Stimulated activated naive B cell treated with anti-CD40 and anti-IgM and Interleukin-4, amounts not matched to agents 10 μg/mL and 1 μg/mL and 100 μg/mL, for 72 hours (primary cell): ENCODE measurements around the gene SLC17A4.
"Not testable (repeated sequence)": the region's sequence is repeated elsewhere in the genome, so short reads cannot be mapped to it uniquely, and the experiment has no call there.

Experiments used
- ATAC-seq, 2 donors: fragments of 150-1000 bp; cut with Tn5 transposase; replicated peaks; 2 replicates each; pipeline ENCODE4 v1.10.0; 2021; ENCODE audit warnings: moderate library complexity in 1 of 2
- DNase-seq: peaks from one replicate; pipeline ENCODE4 v3.0.0; 2021
- H3K27ac Mint-ChIP-seq: one replicate; pipeline ENCODE4 v1.8.0; 2022; ENCODE audit warnings: mild to moderate bottlenecking, mixed read lengths
- H3K27me3 Mint-ChIP-seq, 2 donors: one replicate each; pipeline ENCODE4 v1.8.0; 2022; ENCODE audit warnings: mixed read lengths in 2 of 2
- H3K36me3 Mint-ChIP-seq, 2 donors: one replicate each; pipeline ENCODE4 v1.8.0; 2022; ENCODE audit warnings: mixed read lengths in 2 of 2, mild to moderate bottlenecking in 1 of 2
- H3K4me1 Mint-ChIP-seq, 2 donors: one replicate each; pipeline ENCODE4 v1.8.0; 2022; ENCODE audit warnings: mixed read lengths in 2 of 2, mild to moderate bottlenecking in 1 of 2
- H3K4me3 Mint-ChIP-seq, 2 donors: one replicate each; pipeline ENCODE4 v1.8.0; 2022; ENCODE audit warnings: mild to moderate bottlenecking in 2 of 2, mixed read lengths in 2 of 2, moderate library complexity in 1 of 2
- H3K9me3 Mint-ChIP-seq, 2 donors: one replicate each; pipeline ENCODE4 v1.8.0; 2022; ENCODE audit warnings: mixed read lengths in 2 of 2, mild to moderate bottlenecking in 1 of 2

The SLC17A4 gene

GRCh38 chr6:25735261-25735660 is 19.3 kb upstream of the SLC17A4 start:
- Mint-ChIP-seq H3K36me3 (no peaks in the 10 kb centered on the region), H3K27me3 (peaks cover 24 to 51% of the 10 kb centered on the region in 2 donors), H3K4me1 (no peaks in the 10 kb centered on the region), H3K27ac (no peak overlapping the region), H3K4me3 (no peak overlapping the region), H3K9me3 (peaks cover 11 to 12% of the 10 kb centered on the region in 2 donors)
- ATAC-seq: no peak
- DNase-seq: no peak

DNA sequence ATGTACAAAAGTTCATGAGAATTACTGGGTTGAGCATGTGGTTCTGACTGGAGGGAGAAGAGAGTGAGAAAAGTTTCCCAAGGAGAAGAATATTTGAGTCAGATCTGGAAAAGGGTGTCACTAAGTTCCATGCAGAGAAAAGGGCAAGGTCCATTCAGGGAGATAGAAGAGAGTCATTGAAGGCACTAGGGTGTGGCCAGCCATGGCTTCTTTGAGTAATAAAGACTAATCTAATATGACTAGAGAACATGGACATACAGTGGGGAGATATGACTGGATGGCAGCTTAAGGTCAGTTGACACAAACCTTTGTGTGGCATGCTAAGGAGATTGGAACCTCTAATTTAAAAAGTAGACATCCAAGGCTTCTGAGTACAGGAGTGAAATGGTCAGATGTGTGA is 10.7 kb upstream of the SLC17A4 start:
- no peak for DNase-seq
- H3K36me3 Mint-ChIP-seq: no peaks in the 10 kb centered on the region
- peaks cover 0 to 8% of the 10 kb centered on the region in 2 donors for H3K4me1 Mint-ChIP-seq
- H3K9me3 Mint-ChIP-seq: peaks cover 0 to 2% of the 10 kb centered on the region in 2 donors
- peak; percentile 72 to 91 for ATAC-seq
- no peak overlapping the region for H3K27ac Mint-ChIP-seq
- no peaks in the 10 kb centered on the region for H3K27me3 Mint-ChIP-seq
- no peak overlapping the region for H3K4me3 Mint-ChIP-seq

GRCh38 chr6:25745836-25746235 is 8.7 kb upstream of the SLC17A4 start:
- DNase-seq (no peak), ATAC-seq (no peak)
- H3K36me3 Mint-ChIP-seq: no peaks in the 10 kb centered on the region
- no peaks in the 10 kb centered on the region for H3K27me3 Mint-ChIP-seq
- peaks cover 11 to 13% of the 10 kb centered on the region in 2 donors for H3K4me1 Mint-ChIP-seq
- no peak overlapping the region for H3K4me3 Mint-ChIP-seq
- no peak overlapping the region for H3K27ac Mint-ChIP-seq
- peaks cover 0 to 2% of the 10 kb centered on the region in 2 donors for H3K9me3 Mint-ChIP-seq

DNA sequence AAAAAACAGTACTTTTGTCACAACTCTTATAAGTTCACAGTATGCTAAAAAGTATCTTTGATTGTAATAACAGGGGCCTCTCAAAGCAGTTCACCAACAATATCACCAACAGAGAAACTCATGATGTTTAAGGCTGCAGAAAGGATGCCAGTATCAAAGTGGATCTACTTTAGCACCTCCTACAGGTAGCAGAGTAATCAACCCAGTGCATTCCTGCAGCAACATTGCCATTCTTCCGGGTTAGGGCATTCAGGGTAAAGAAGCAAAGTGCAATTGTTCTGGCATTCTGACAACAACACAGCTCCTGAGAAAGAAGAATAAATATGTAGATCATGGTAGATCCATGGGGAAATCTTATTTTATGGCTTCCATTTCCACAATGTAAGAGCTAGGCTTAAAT is 7.6 kb upstream of the SLC17A4 start:
- DNase-seq (no peak), ATAC-seq (no peak)
- Mint-ChIP-seq H3K36me3 (no peaks in the 10 kb centered on the region), H3K27me3 (no peaks in the 10 kb centered on the region), H3K4me3 (no peak overlapping the region), H3K27ac (no peak overlapping the region), H3K4me1 (peaks cover 11 to 13% of the 10 kb centered on the region in 2 donors), H3K9me3 (no peaks in the 10 kb centered on the region)

DNA sequence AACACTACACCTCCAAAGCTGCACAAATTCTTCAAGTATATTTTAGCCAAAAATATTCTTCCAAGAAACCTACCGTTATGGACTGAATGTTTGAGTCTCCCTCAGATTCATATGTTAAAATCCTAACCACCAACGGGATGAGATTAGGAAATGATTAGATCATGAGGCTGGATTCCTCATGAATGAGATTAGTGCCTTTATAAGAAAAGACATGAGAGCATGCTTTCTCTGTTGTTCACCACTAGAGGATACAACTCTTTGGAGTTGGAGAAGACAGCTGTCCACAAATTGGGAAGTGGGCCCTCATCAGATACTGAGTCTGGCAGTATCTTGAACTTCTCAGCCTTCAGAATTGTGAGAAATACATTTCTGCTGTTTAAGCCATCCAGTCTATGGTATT is 7.1 kb upstream of the SLC17A4 start:
- no peaks in the 10 kb centered on the region for H3K27me3 Mint-ChIP-seq
- H3K4me3 Mint-ChIP-seq: no peak overlapping the region
- H3K9me3 Mint-ChIP-seq: no peaks in the 10 kb centered on the region
- DNase-seq (no peak), ATAC-seq (no peak)
- no peak overlapping the region for H3K27ac Mint-ChIP-seq
- H3K36me3 Mint-ChIP-seq: no peaks in the 10 kb centered on the region
- peaks cover 11 to 13% of the 10 kb centered on the region in 2 donors for H3K4me1 Mint-ChIP-seq

- Mint-ChIP-seq H3K27me3 (no peaks in the 10 kb centered on the region), H3K36me3 (no peaks in the 10 kb centered on the region), H3K27ac (no peak overlapping the region), H3K4me3 (no peak overlapping the region), H3K4me1 (peaks cover 11 to 13% of the 10 kb centered on the region in 2 donors), H3K9me3 (no peaks in the 10 kb centered on the region)
- no peak for ATAC-seq
- no peak for DNase-seq
Measured at GRCh38 chr6:25748049-25748448, 6.5 kb upstream of the SLC17A4 start.

DNA sequence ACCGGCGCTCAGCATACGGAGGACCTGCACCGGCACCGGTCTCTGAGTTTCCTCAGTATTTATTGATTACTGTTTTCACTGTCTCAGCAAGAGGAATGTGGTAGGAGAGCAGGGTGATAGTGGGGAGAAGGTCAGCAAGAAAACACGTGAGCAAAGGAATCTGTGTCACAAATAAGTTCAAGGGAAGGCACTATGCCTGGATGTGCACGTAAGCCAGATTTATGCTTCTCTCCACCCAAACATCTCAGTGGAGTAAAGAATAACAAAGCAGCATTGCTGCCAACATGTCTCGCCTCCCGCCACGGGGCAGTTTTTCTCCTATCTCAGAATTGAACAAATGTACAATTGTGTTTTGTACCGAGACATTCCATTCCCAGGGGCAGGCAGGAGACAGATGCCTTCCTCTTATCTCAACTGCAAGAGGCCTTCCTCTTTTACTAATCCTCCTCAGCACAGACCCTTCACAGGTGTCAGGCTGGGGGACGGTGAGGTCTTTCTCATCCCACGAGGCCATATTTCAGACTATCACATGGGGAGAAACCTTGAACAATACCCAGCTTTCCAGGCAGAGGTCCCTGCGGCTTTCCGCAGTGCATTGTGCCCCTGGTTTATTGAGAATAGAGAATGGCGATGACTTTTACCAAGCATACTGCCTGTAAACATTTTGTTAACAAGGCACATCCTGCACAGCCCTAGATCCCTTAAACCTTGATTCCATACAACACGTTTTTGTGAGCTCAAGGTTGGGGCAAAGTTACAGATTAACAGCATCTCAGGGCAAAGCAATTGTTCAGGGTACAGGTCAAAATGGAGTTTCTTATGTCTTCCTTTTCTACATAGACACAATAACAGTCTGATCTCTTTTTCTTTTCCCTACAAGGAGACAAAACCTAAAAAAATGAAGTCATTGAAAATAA is 5.7 kb upstream of the SLC17A4 start:
- not testable (repeated sequence) for DNase-seq, H3K36me3 Mint-ChIP-seq, ATAC-seq, H3K4me3 Mint-ChIP-seq, H3K27me3 Mint-ChIP-seq, H3K27ac Mint-ChIP-seq, H3K9me3 Mint-ChIP-seq
- H3K4me1 Mint-ChIP-seq: peaks cover 8 to 13% of the 10 kb centered on the region in 2 donors

GRCh38 chr6:25749837-25750236 is 4.7 kb upstream of the SLC17A4 start:
- Mint-ChIP-seq H3K4me1 (peaks cover 5 to 13% of the 10 kb centered on the region in 2 donors), H3K9me3 (no peaks in the 10 kb centered on the region), H3K4me3 (no peak overlapping the region), H3K36me3 (no peaks in the 10 kb centered on the region), H3K27me3 (no peaks in the 10 kb centered on the region), H3K27ac (no peak overlapping the region)
- peak; percentile 85 to 88 for ATAC-seq
- no peak for DNase-seq

GRCh38 chr6:25750906-25751305 is 3.6 kb upstream of the SLC17A4 start:
- Mint-ChIP-seq H3K9me3 (no peaks in the 10 kb centered on the region), H3K36me3 (no peaks in the 10 kb centered on the region), H3K27ac (no peak overlapping the region), H3K4me3 (no peak overlapping the region), H3K27me3 (peaks cover 0 to 2% of the 10 kb centered on the region in 2 donors), H3K4me1 (peaks cover 5 to 13% of the 10 kb centered on the region in 2 donors)
- DNase-seq: no peak
- ATAC-seq: no peak

- H3K9me3 Mint-ChIP-seq: no peaks in the 10 kb centered on the region
- no peak for ATAC-seq
- no peaks in the 10 kb centered on the region for H3K36me3 Mint-ChIP-seq
- no peak overlapping the region for H3K4me3 Mint-ChIP-seq
- H3K4me1 Mint-ChIP-seq: peaks cover 5 to 13% of the 10 kb centered on the region in 2 donors
- no peak for DNase-seq
- H3K27ac Mint-ChIP-seq: no peak overlapping the region
- H3K27me3 Mint-ChIP-seq: peaks cover 0 to 6% of the 10 kb centered on the region in 2 donors
Measured at GRCh38 chr6:25753079-25753478, 1.5 kb upstream of the SLC17A4 start.

DNA sequence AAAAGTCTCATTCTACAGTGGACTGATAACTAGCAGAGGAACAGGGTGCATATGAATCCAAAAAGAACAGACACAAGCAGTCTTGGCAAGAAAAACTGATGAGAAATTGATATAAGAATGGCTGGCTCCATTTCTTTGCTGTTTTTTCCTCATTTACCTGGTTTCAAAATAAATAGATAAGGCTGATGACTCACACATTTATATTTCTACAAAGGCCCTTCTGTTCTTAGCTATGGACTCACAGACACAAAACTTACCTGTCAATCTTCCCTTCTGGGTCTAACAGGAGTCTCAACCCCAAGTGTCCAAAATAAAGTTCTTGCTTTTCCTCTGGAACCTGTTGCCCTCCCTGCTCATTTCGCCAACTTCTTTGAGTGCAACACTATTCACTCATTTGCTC is 941 bp downstream of the SLC17A4 start:
- H3K4me1 Mint-ChIP-seq: peaks cover 0 to 1% of the 10 kb centered on the region in 2 donors
- no peak overlapping the region for H3K27ac Mint-ChIP-seq
- peaks cover 0 to 11% of the 10 kb centered on the region in 2 donors for H3K27me3 Mint-ChIP-seq
- ATAC-seq (no peak), DNase-seq (no peak)
- no peaks in the 10 kb centered on the region for H3K36me3 Mint-ChIP-seq
- no peak overlapping the region for H3K4me3 Mint-ChIP-seq
- H3K9me3 Mint-ChIP-seq: no peaks in the 10 kb centered on the region

DNA sequence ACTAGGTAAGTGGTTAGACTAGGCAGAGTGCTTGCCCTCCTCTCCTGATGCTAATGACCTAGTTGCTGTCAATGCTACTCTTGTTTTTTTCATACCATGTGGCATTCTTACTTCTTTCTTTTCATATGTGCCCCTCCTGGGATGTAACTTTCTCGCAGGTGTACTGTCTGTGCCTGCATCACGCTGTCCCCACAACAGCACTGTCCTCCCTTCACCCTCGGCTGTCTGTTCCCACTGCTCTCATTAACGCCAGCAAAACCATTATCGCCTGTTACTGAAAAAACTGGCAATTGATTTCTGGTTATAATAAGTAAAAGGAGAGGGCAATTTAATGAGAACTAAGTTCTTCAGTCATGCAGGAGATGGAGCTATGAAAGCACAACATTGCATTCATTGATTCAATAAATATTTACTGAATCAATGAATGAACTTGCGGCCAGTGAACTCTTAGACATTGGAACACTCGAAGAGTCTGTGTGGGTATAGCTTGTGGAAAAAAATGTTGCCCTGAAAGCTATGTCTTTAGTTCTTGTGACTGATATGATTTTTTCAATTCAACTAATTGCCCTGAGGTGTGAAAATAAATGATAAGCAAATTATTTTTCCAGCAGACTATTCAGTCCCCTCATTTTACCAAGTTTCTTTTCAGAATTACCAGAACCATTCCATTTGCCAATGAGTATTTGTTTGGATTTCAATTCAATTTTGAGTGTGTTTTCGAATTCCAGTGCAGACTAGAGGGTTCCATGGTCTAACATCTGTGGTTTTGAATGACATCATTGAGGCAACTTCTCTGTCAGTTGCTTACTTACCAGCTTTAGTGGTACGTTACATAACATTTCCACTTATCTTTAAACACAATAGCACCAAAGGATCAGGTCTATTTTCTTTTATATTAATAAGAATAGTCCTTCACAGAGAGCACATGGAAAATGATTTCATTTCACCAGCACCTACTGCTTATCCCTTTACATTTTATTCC is 2.1 kb downstream of the SLC17A4 start:
- no peak overlapping the region for H3K27ac Mint-ChIP-seq
- ATAC-seq: no peak
- DNase-seq: no peak
- no peaks in the 10 kb centered on the region for H3K4me1 Mint-ChIP-seq
- H3K9me3 Mint-ChIP-seq: no peaks in the 10 kb centered on the region
- no peak overlapping the region for H3K4me3 Mint-ChIP-seq
- H3K27me3 Mint-ChIP-seq: peaks cover 0 to 11% of the 10 kb centered on the region in 2 donors
- H3K36me3 Mint-ChIP-seq: no peaks in the 10 kb centered on the region

DNA sequence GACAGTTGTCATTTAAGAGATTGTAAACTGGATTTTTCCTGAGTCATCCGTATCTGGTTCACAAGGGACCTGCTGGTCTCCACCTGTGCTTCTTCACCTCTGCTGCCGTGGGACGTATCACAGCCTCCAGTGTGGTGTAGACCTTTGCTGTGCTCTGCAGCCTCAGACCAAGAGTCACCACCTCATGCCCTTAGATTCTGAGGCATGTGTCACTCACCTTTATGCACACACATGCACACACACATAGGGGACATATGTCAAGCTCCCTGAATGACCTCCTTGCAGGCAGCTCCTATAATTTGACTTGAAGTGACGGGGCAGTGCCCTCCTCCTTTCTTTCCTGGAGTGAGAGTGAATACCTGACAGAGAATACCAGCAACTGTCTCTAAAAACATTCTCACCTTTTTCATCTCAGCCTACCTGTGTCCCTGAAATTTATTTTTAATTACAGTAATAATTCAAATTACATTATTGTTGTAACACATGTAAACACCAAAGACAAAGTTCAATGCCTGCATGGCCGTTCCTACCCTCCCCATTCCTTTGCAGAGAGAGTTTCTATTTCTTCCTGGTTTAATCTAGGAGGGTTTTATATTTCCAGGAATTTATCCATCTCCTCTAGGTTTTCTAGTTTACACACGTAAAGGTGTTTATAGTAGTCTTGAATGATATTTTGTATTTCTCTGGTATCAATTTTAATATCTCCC is 3.5 kb downstream of the SLC17A4 start:
- Mint-ChIP-seq H3K27ac (no peak overlapping the region), H3K36me3 (no peaks in the 10 kb centered on the region), H3K27me3 (peaks cover 0 to 11% of the 10 kb centered on the region in 2 donors), H3K4me1 (no peaks in the 10 kb centered on the region), H3K4me3 (no peak overlapping the region), H3K9me3 (no peaks in the 10 kb centered on the region)
- no peak for ATAC-seq
- DNase-seq: no peak

DNA sequence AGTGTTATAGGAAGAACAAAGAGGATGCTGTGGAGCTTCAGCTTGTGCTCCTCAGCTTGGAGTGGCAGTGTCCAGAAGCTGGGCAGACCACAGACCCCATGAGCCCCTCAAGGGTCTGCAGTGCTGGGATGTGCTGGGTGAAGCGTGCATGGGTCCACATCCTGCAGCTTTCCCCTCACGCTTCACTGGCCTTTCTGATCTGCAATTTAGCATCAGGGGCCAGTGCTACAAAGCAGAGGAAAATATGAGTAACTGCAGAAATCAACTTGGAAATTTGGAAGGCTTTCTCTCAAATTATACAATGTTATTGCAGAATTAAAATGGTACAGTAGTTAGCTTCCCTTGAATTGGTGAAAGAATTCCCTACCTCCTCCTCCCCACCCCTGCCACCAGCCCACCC is 10.1 kb downstream of the SLC17A4 start:
- Mint-ChIP-seq H3K27ac (no peak overlapping the region), H3K27me3 (peaks cover 0 to 5% of the 10 kb centered on the region in 2 donors), H3K4me3 (no peak overlapping the region), H3K36me3 (no peaks in the 10 kb centered on the region), H3K4me1 (no peaks in the 10 kb centered on the region), H3K9me3 (no peaks in the 10 kb centered on the region)
- ATAC-seq: no peak
- DNase-seq: no peak
